ENCODE measurements around the gene CAP1. TPM values are rescaled to one million over a fixed set of nuclear protein-coding genes. Genes with fewer than 3 reads are reported as not detected.

Gene CAP1
- total RNA-seq, result 536 and 540 TPM in 2 replicates

GRCh38 chr1:40040511-40041465 is at the start of gene CAP1:
Gene CAP1, plus strand, starts transcription at chr1:40040729. Its CDS starts 18,618 bp downstream, at chr1:40059347.

DNA sequence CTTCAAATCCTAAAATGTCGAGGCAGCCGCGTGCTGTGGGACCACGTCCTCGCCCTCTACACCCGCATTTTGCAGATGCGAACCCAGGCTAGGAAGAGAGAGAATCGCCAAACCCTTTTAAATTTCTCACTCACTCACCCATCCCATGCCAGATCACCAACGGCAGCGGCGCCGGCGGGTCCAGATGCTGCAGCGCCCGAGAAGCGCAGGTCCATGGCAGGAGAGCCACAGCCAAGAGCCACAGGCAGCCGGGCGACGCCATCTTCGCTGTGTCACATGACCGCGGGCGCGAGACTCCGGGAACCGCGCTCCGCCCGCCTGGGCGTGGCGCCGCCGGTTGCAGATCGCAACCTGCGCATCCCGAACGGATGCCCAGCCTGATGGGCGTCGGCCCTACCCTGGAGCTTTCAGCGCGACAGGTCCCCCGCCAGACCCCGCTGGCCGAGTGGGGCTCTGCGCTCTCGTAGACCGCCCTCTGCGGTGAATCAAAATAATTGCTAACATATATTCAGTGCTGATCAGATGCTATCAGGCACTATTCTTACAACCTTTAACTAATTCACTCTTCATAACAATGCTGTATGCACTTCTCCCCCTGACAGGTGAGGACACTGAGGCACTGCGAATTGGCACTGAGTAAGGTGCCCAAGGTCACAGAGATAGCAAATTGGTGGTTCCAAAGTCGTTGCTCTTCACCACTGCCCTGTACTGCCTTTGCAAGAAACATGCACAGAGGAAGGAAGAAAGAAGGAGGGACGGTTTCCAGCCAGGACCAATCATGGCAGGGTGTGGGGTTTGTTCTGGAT is 56.7 kb downstream of the CAP1 start, which contains the start of gene PPT1:
Gene PPT1, minus strand, starts transcription at position 276 of the 806 bp plus-strand sequence. Its CDS starts 14 bp downstream, at position 262.

Other genes starting within 250 kb of the CAP1 start
- 11.6 and 12.5 TPM in 2 replicates for gene TRIT1, start 157.2 kb upstream of the CAP1 start, total RNA-seq
- not detected in 2 replicates for gene MYCL, start 138.8 kb upstream of the CAP1 start, total RNA-seq
- gene MFSD2A, start 85.6 kb upstream of the CAP1 start, total RNA-seq, result 3.1 TPM in 2 replicates
- gene PPT1, start 56.5 kb downstream of the CAP1 start, total RNA-seq, result 78.4 and 109 TPM in 2 replicates
- gene RLF, start 120.7 kb downstream of the CAP1 start, total RNA-seq, result 5.6 and 6.3 TPM in 2 replicates
- not detected in 2 replicates for gene TMCO2, start 207.2 kb downstream of the CAP1 start, total RNA-seq
- 42.9 and 43.0 TPM in 2 replicates for gene ZMPSTE24, start 217.5 kb downstream of the CAP1 start, total RNA-seq